NCI-H187 treated with DMSO at 0.1 percent for 48 hours (cell line): ENCODE data around the gene SANBR.

Source experiments
- DNase-seq: peaks from one replicate; lab custom pipeline; 2025; lab: John Stamatoyannopoulos, UW

The SANBR gene

GRCh38 chr2:61090386-61090921 is 24.8 kb downstream of the SANBR start:
- no peak for DNase-seq

GRCh38 chr2:61091485-61091884 is 25.8 kb downstream of the SANBR start:
- DNase-seq = no peak

- no peak for DNase-seq
Measured at GRCh38 chr2:61096438-61096837, 30.8 kb downstream of the SANBR start.

GRCh38 chr2:61100801-61101200 is 35.1 kb downstream of the SANBR start:
- DNase-seq = no peak

- no peak for DNase-seq
Measured at GRCh38 chr2:61109291-61109690, 43.6 kb downstream of the SANBR start.

- DNase-seq = no peak
Measured at GRCh38 chr2:61111708-61112107, 46.0 kb downstream of the SANBR start.

GRCh38 chr2:61114147-61114546 is 48.5 kb downstream of the SANBR start:
- peak; percentile 16 for DNase-seq
